HepG2 (cell line): ENCODE measurements around the gene PARP15. TPM values are rescaled to one million over a fixed set of nuclear protein-coding genes. Genes with fewer than 3 reads are reported as not detected.

ENCODE experiments used
- LCORL ChIP-seq, 2 experiments: fragments of 450-650 bp in 1 of 2; sonication (generic) in 1 of 2; formaldehyde crosslinking in 1 of 2; IDR thresholded peaks; 2 replicates each; pipeline versions ENCODE4 v1.5.0 to v1.6.1; 2017 to 2020; ENCODE audit warnings: antibody characterized with exemption in 1 of 2, missing genetic modification reagents in 1 of 2
- SNAI1 ChIP-seq: sonication (generic); formaldehyde crosslinking; IDR thresholded peaks from 2 replicates; pipeline ENCODE4 v1.5.0; 2020; ENCODE audit warnings: mild to moderate bottlenecking, missing genetic modification reagents, borderline replicate concordance
- YY1 ChIP-seq: IDR thresholded peaks from 2 replicates; pipeline ENCODE4 v1.6.1; 2011; ENCODE audit warnings: low read length, low read depth, moderate library complexity, mild to moderate bottlenecking; ENCODE audit not compliant: insufficient read depth, insufficient replicate concordance
- ZBTB10 ChIP-seq: sonication (generic); formaldehyde crosslinking; IDR thresholded peaks from 2 replicates; pipeline ENCODE4 v1.4.0; 2020; ENCODE audit warnings: missing genetic modification reagents, borderline replicate concordance
- ZFX ChIP-seq: sonication (generic); formaldehyde crosslinking; IDR thresholded peaks from 2 replicates; pipeline ENCODE4 v1.4.0; 2020; ENCODE audit warnings: mild to moderate bottlenecking, low read depth, missing genetic modification reagents, moderate library complexity
- polyA plus RNA-seq, 8 experiments: library from polyadenylated mRNA; depleted of rRNA in 3 of 8; stranded (reverse) in 7 of 8; unstranded in 1 of 8; fragments of >200 nt; fragmentation: Illumina TruSeq in 4 of 8; extraction: Trizol in 4 of 8; gene quantifications; 2 replicates each; pipeline versions ENCODE4 v1.2.1 to v1.2.3, GENCODE V29; 2011 to 2016; ENCODE audit warnings: low read depth in 4 of 8, missing spikeins in 1 of 8, mixed read lengths in 1 of 8; ENCODE audit not compliant: insufficient read depth in 1 of 8
- total RNA-seq, 5 experiments: library from RNA; depleted of rRNA; stranded (reverse); fragments of >200 nt; fragmentation: Illumina TruSeq; extraction: Trizol; gene quantifications; 2 replicates each; pipeline ENCODE4 v1.2.3, GENCODE V29; 2016; ENCODE audit warnings: low read depth in 1 of 5
- TF ChIP-seq, protein P1 (sequence below), 2 experiments: IDR thresholded peaks; 2 replicates each; pipeline ENCODE4 v1.6.1; 2011 to 2012; ENCODE audit warnings: low read length in 2 of 2, borderline replicate concordance in 1 of 2, low read depth in 1 of 2, mild to moderate bottlenecking in 1 of 2, moderate library complexity in 1 of 2
- TF ChIP-seq, protein P2 (sequence below): sonication (generic); formaldehyde crosslinking; IDR thresholded peaks from 2 replicates; pipeline ENCODE4 v1.4.0; 2020; ENCODE audit warnings: low read depth, mild to moderate bottlenecking, missing genetic modification reagents

The PARP15 gene
- total and polyA plus RNA-seq, 2 of the 13 experiments (the other 11 are each of a cell fraction or from before 2014, with no cell fraction given): 0.02 TPM; not detected in 1

DNA sequence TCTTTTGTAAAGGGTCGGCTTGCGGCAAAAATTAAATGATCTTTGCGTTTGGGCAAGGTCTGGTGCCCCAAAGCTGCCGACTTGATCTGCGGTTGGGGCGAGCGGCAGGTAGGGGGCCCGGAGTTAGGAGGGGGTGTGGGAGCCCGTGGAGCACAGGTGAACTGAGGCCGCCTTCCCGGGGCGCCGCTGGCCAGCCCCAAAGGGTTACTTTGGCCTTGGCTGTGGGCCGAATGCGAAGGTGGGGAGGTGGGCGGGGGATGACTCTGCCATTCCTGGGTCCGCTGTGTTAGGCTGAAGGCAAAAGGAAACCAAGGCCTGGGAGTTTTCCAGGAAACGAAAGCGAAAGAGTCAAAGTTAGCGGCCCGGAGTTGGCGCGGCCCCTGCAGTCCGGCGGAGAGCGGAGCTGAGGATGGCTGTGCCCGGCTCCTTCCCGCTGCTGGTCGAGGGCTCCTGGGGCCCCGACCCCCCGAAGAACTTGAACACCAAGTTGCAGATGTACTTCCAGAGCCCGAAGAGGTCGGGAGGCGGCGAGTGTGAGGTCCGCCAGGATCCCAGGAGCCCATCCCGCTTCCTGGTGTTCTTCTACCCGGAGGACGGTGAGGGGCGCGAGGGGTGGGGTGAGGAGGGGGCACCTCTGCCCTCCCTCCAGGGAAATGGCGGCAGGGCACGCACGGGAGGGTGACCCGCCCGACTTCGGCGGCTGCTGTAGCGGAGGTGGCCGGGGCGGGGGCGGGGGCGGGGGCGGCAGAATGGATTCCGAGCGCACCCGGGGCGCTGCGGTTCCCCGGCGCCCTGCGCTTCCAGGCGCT, 103.2 kb downstream of the PARP15 start, which contains the start of gene PARP14 (continued):
- TF ChIP-seq ZBTB10 (CRISPR knock-in tag) (no peak), LCORL (IDR thresholded peaks at IDR 0.05) (no peak), LCORL (CRISPR knock-in tag; IDR thresholded peaks at IDR 0.05) (peak; percentile 24; the same call in 1 of the 2 replicates), SNAI1 (0 out of 2 replicates have a peak, but pooled peaks have one; percentile 38), ZFX (CRISPR knock-in tag) (peak; percentile 90), YY1 (peak; percentile 29)
- TF ChIP-seq, protein P1, sequence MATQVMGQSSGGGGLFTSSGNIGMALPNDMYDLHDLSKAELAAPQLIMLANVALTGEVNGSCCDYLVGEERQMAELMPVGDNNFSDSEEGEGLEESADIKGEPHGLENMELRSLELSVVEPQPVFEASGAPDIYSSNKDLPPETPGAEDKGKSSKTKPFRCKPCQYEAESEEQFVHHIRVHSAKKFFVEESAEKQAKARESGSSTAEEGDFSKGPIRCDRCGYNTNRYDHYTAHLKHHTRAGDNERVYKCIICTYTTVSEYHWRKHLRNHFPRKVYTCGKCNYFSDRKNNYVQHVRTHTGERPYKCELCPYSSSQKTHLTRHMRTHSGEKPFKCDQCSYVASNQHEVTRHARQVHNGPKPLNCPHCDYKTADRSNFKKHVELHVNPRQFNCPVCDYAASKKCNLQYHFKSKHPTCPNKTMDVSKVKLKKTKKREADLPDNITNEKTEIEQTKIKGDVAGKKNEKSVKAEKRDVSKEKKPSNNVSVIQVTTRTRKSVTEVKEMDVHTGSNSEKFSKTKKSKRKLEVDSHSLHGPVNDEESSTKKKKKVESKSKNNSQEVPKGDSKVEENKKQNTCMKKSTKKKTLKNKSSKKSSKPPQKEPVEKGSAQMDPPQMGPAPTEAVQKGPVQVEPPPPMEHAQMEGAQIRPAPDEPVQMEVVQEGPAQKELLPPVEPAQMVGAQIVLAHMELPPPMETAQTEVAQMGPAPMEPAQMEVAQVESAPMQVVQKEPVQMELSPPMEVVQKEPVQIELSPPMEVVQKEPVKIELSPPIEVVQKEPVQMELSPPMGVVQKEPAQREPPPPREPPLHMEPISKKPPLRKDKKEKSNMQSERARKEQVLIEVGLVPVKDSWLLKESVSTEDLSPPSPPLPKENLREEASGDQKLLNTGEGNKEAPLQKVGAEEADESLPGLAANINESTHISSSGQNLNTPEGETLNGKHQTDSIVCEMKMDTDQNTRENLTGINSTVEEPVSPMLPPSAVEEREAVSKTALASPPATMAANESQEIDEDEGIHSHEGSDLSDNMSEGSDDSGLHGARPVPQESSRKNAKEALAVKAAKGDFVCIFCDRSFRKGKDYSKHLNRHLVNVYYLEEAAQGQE (IDR thresholded peaks at IDR 0.05; ENCODE audit: borderline replicate concordance in 1 of 2, low read depth in 1 of 2, low read length in 2 of 2): 0 out of 4 replicates have a peak, but pooled peaks of 1 of the 2 experiments have one; percentile 39
- TF ChIP-seq, protein P2, sequence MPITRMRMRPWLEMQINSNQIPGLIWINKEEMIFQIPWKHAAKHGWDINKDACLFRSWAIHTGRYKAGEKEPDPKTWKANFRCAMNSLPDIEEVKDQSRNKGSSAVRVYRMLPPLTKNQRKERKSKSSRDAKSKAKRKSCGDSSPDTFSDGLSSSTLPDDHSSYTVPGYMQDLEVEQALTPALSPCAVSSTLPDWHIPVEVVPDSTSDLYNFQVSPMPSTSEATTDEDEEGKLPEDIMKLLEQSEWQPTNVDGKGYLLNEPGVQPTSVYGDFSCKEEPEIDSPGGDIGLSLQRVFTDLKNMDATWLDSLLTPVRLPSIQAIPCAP (CRISPR knock-in tag): peak; percentile 97
